ENCODE measurements around the gene PLP2. TPM values are rescaled to one million over a fixed set of nuclear protein-coding genes. Genes with fewer than 3 reads are reported as not detected.

Gene PLP2
- total and polyA plus RNA-seq, 7 experiments from 2014 or later = 64.2 to 132 (median 98.5) TPM

GRCh38 chrX:49187028-49187394 is 15.3 kb downstream of the PLP2 start:
- DNase-seq = no peak
- ChIA-PET POLR2A (no interaction called here), CTCF (interaction anchor here (0.8 to 1.0 kb wide), 2 partner anchors 20 to 385 kb away, joined by 3 to 4 read pairs; partner anchors contain the start of gene HDAC6)
- Histone ChIP-seq H3K36me3 (ENCODE audit: control insufficient read depth in 2 of 3, insufficient read depth in 3 of 3, low read length in 3 of 3) (peaks cover 0 to 14% (median 0%) of the 10 kb centered on the region in 3 experiments), H3K27ac (ENCODE audit: low read depth, low read length) (no peak overlapping the region), H3K4me3 (ENCODE audit: low read length) (no peak overlapping the region), H3K9me3 (ENCODE audit: control insufficient read depth in 2 of 3, low read length in 3 of 3) (no peaks in the 10 kb centered on the region), H3K27me3 (ENCODE audit: control insufficient read depth in 2 of 2, insufficient read depth in 2 of 2, low read length in 2 of 2) (no peaks in the 10 kb centered on the region), H3K4me1 (ENCODE audit: control insufficient read depth in 2 of 2, insufficient read depth in 2 of 2, low read length in 2 of 2) (peaks cover 4 to 9% of the 10 kb centered on the region in 2 donors)
- Mint-ChIP-seq H3K36me3 (peaks cover 0 to 7% (median 0%) of the 10 kb centered on the region in 5 donors), H3K27ac (peak overlapping the region in 1 of 9 donors; percentile 36), H3K9me3 (peaks cover 0 to 2% (median 0%) of the 10 kb centered on the region in 11 donors), H3K4me3 (peak overlapping the region in 6 of 10 donors; percentile 11 to 93 (median 82)), H3K27me3 (no peaks in the 10 kb centered on the region), H3K4me1 (peaks cover 0 to 32% (median 24%) of the 10 kb centered on the region in 7 donors)
- intact Hi-C loops (cut with micrococcal nuclease) = no loop called here
- no peak for ATAC-seq

GRCh38 chrX:49187526-49187925 is 15.8 kb downstream of the PLP2 start:
- Mint-ChIP-seq H3K27ac (peak overlapping the region in 1 of 9 donors; percentile 33), H3K27me3 (no peaks in the 10 kb centered on the region), H3K36me3 (peaks cover 0 to 2% (median 0%) of the 10 kb centered on the region in 5 donors), H3K9me3 (peaks cover 0 to 2% (median 0%) of the 10 kb centered on the region in 11 donors), H3K4me1 (peaks cover 0 to 34% (median 24%) of the 10 kb centered on the region in 7 donors), H3K4me3 (peak overlapping the region in 1 of 10 donors; percentile 38)
- no peak overlapping the region for H3K4me3 ChIP-seq (ENCODE audit: low read length)
- ATAC-seq = no peak
- H3K36me3 ChIP-seq (ENCODE audit: control insufficient read depth in 2 of 3, insufficient read depth in 3 of 3, low read length in 3 of 3) = peaks cover 0 to 10% (median 0%) of the 10 kb centered on the region in 3 experiments
- POLR2A ChIA-PET = interaction anchor here (0.5 kb wide), 1 partner anchor 18 kb away, joined by 4 read pairs; no protein-coding TSS in a partner anchor
- CTCF ChIA-PET = no interaction called here
- H3K27ac ChIP-seq (ENCODE audit: low read depth, low read length) = no peak overlapping the region
- peaks cover 4 to 14% of the 10 kb centered on the region in 2 donors for H3K4me1 ChIP-seq (ENCODE audit: control insufficient read depth in 2 of 2, insufficient read depth in 2 of 2, low read length in 2 of 2)
- no peaks in the 10 kb centered on the region for H3K27me3 ChIP-seq (ENCODE audit: control insufficient read depth in 2 of 2, insufficient read depth in 2 of 2, low read length in 2 of 2)
- no peak for DNase-seq
- no peaks in the 10 kb centered on the region for H3K9me3 ChIP-seq (ENCODE audit: control insufficient read depth in 2 of 3, low read length in 3 of 3)
- intact Hi-C loops (cut with micrococcal nuclease) = no loop called here

GRCh38 chrX:49188468-49189076 is 16.9 kb downstream of the PLP2 start:
- CTCF ChIA-PET = no interaction called here

GRCh38 chrX:49189606-49190005 is 17.9 kb downstream of the PLP2 start:
- Histone ChIP-seq H3K4me3 (ENCODE audit: low read length) (no peak overlapping the region), H3K27me3 (ENCODE audit: control insufficient read depth in 2 of 2, insufficient read depth in 2 of 2, low read length in 2 of 2) (no peaks in the 10 kb centered on the region), H3K4me1 (ENCODE audit: control insufficient read depth in 2 of 2, insufficient read depth in 2 of 2, low read length in 2 of 2) (peaks cover 4 to 19% of the 10 kb centered on the region in 2 donors), H3K27ac (ENCODE audit: low read depth, low read length) (peak overlapping the region; percentile 29), H3K9me3 (ENCODE audit: control insufficient read depth in 2 of 3, low read length in 3 of 3) (no peaks in the 10 kb centered on the region), H3K36me3 (ENCODE audit: control insufficient read depth in 2 of 3, insufficient read depth in 3 of 3, low read length in 3 of 3) (no peaks in the 10 kb centered on the region)
- H3K4me1 Mint-ChIP-seq = peaks cover 11 to 42% (median 34%) of the 10 kb centered on the region in 7 donors
- no peak for ATAC-seq
- intact Hi-C loops (cut with micrococcal nuclease) = loop anchor here (2.0 to 5.0 kb wide), 6 partner anchors 32 to 1352 kb away; partner anchors contain the start of genes CCDC22 (in 1 of the 2), GPKOW (in 1 of the 2), PRAF2 (in 1 of the 2) and USP27X (in 1 of the 2)
- no peaks in the 10 kb centered on the region for H3K27me3 Mint-ChIP-seq
- peak overlapping the region in 8 of 9 donors; percentile 25 to 98 (median 60) for H3K27ac Mint-ChIP-seq
- H3K36me3 Mint-ChIP-seq = peaks cover 0 to 1% (median 0%) of the 10 kb centered on the region in 5 donors
- peak overlapping the region in 6 of 10 donors; percentile 17 to 95 (median 52) for H3K4me3 Mint-ChIP-seq
- POLR2A ChIA-PET = interaction anchor here (0.6 to 1.9 kb wide), 2 partner anchors 23 to 25 kb away, joined by 4 to 13 read pairs; no protein-coding TSS in a partner anchor
- H3K9me3 Mint-ChIP-seq = peaks cover 0 to 2% (median 0%) of the 10 kb centered on the region in 11 donors
- CTCF ChIA-PET = interaction anchor here (0.6 kb wide), 1 partner anchor 47 kb away, joined by 3 read pairs; no protein-coding TSS in a partner anchor
- DNase-seq = no peak

More at GRCh38 chrX:49188468-49189076, 16.9 kb downstream of the PLP2 start:
- peaks cover 0 to 1% (median 0%) of the 10 kb centered on the region in 5 donors for H3K36me3 Mint-ChIP-seq
- H3K9me3 Mint-ChIP-seq = peaks cover 0 to 2% (median 0%) of the 10 kb centered on the region in 11 donors
- peak overlapping the region in 1 of 10 donors; percentile 74 for H3K4me3 Mint-ChIP-seq
- H3K27me3 Mint-ChIP-seq = no peaks in the 10 kb centered on the region
- no peak overlapping the region for H3K27ac Mint-ChIP-seq
- H3K4me1 Mint-ChIP-seq = peaks cover 6 to 42% (median 33%) of the 10 kb centered on the region in 7 donors
- DNase-seq (no peak), ATAC-seq (no peak)
- H3K36me3 ChIP-seq (ENCODE audit: control insufficient read depth in 2 of 3, insufficient read depth in 3 of 3, low read length in 3 of 3) = peaks cover 0 to 2% (median 0%) of the 10 kb centered on the region in 3 experiments
- POLR2A ChIA-PET = no interaction called here
- no peak overlapping the region for H3K4me3 ChIP-seq (ENCODE audit: low read length)
- H3K27me3 ChIP-seq (ENCODE audit: control insufficient read depth in 2 of 2, insufficient read depth in 2 of 2, low read length in 2 of 2) = no peaks in the 10 kb centered on the region
- H3K4me1 ChIP-seq (ENCODE audit: control insufficient read depth in 2 of 2, insufficient read depth in 2 of 2, low read length in 2 of 2) = peaks cover 4 to 24% of the 10 kb centered on the region in 2 donors
- H3K9me3 ChIP-seq (ENCODE audit: control insufficient read depth in 2 of 3, low read length in 3 of 3) = no peaks in the 10 kb centered on the region
- no peak overlapping the region for H3K27ac ChIP-seq (ENCODE audit: low read depth, low read length)
- intact Hi-C loops (cut with micrococcal nuclease) = no loop called here

- Histone ChIP-seq H3K27me3 (ENCODE audit: control insufficient read depth in 2 of 2, insufficient read depth in 2 of 2, low read length in 2 of 2) (no peaks in the 10 kb centered on the region), H3K27ac (ENCODE audit: low read depth, low read length) (peak overlapping the region; percentile 82), H3K4me3 (ENCODE audit: low read length) (peak overlapping the region; percentile 96), H3K36me3 (ENCODE audit: control insufficient read depth in 2 of 3, insufficient read depth in 3 of 3, low read length in 3 of 3) (no peaks in the 10 kb centered on the region), H3K4me1 (ENCODE audit: control insufficient read depth in 2 of 2, insufficient read depth in 2 of 2, low read length in 2 of 2) (peaks cover 0 to 15% of the 10 kb centered on the region in 2 donors), H3K9me3 (ENCODE audit: control insufficient read depth in 2 of 3, low read length in 3 of 3) (no peaks in the 10 kb centered on the region)
- Mint-ChIP-seq H3K4me3 (peak overlapping the region; percentile 86 to 95 (median 92)), H3K9me3 (peaks cover 0 to 2% (median 0%) of the 10 kb centered on the region in 11 donors), H3K36me3 (peaks cover 0 to 3% (median 0%) of the 10 kb centered on the region in 5 donors), H3K27ac (peak overlapping the region; percentile 77 to 98 (median 94)), H3K27me3 (no peaks in the 10 kb centered on the region), H3K4me1 (peaks cover 11 to 41% (median 26%) of the 10 kb centered on the region in 7 donors)
- intact Hi-C loops (cut with micrococcal nuclease) = loop anchor here (1.0 to 5.0 kb wide), 14 partner anchors 9 to 1354 kb away; partner anchors contain the start of genes CCDC22 (in 2 of the 2), PPP1R3F (in 2 of the 2), SYP (in 2 of the 2) and GPKOW (in 1 of the 2)
- ATAC-seq (peak; percentile 92), DNase-seq (peak; percentile 43 to 95 (median 90))
- POLR2A ChIA-PET = interaction anchor here (0.6 to 1.9 kb wide), 14 partner anchors 10 to 1568 kb away, joined by 3 to 13 read pairs (median 4); partner anchors contain the start of genes CCDC22, PPP1R3F, PQBP1 and RBM3
- CTCF ChIA-PET = interaction anchor here (0.6 to 1.2 kb wide), 3 partner anchors 13 to 683 kb away, joined by 3 to 5 read pairs (median 3); no protein-coding TSS in a partner anchor
Observed at GRCh38 chrX:49190821-49191573, 19.3 kb downstream of the PLP2 start.

Measured in naive thymus-derived CD4-positive, alpha-beta T cell (primary cell).